SK-N-SH (cell line): ENCODE data around the gene CLDN5. TPM values are rescaled to one million over a fixed set of nuclear protein-coding genes. Genes with fewer than 3 reads are reported as not detected.

Experiments used
- CTCF ChIA-PET: fragments of 300-600, 350-600 bp; formaldehyde crosslinking; extraction: SDS; loops from one replicate; lab custom pipeline; 2021; lab: Yijun Ruan, JAX
- POLR2A ChIA-PET: fragments of 350-600 bp; sonication (Branson Sonifier 250); formaldehyde crosslinking; extraction: SDS; loops from one replicate; lab custom pipeline; 2020; ENCODE audit warnings: antibody characterized with exemption, inconsistent platforms; lab: Yijun Ruan, JAX
- DNase-seq: peaks from one replicate; pipeline ENCODE4 v3.0.0; 2012
- H2AFZ ChIP-seq: fragments of 200-600 bp; sonication (generic); 2 replicates; pipeline ENCODE4 v1.8.1; 2016; ENCODE audit warnings: antibody characterized with exemption, mild to moderate bottlenecking, low read depth
- H3F3A ChIP-seq: fragments of 200-600 bp; sonication (generic); replicated peaks from 2 replicates; pipeline ENCODE3; 2016; ENCODE audit warnings: antibody characterized with exemption, mild to moderate bottlenecking; ENCODE audit not compliant: insufficient read depth
- H3K27ac ChIP-seq, 2 experiments: fragments of 200-500 bp in 1 of 2; fragments of 200-600 bp in 1 of 2; sonication (Bioruptor generic) in 1 of 2; sonication (generic), shearing (Covaris generic) in 1 of 2; 2 replicates each; pipeline versions ENCODE4 v1.5.1 to v1.6.1; 2014 to 2016; ENCODE audit warnings: low read depth in 2 of 2, inconsistent platforms in 1 of 2, low read length in 1 of 2, mild to moderate bottlenecking in 1 of 2, mixed read lengths in 1 of 2
- H3K27me3 ChIP-seq: fragments of 200-600 bp; sonication (generic), shearing (Covaris generic); 2 replicates; pipeline ENCODE4 v1.6.1; 2016; ENCODE audit warnings: mixed run types; ENCODE audit not compliant: insufficient read depth
- H3K36me3 ChIP-seq, 2 experiments: fragments of 200-500 bp in 1 of 2; fragments of 200-600 bp in 1 of 2; sonication (Bioruptor generic) in 1 of 2; sonication (generic) in 1 of 2; replicated peaks in 1 of 2; 2 replicates each; pipeline versions ENCODE3 to v1.5.1; 2014 to 2016; ENCODE audit warnings: low read length in 1 of 2, mild to moderate bottlenecking in 1 of 2; ENCODE audit not compliant: insufficient read depth in 2 of 2, control insufficient read depth in 1 of 2
- H3K4me1 ChIP-seq, 2 experiments: fragments of 200-500 bp in 1 of 2; fragments of 200-600 bp in 1 of 2; sonication (Bioruptor generic) in 1 of 2; sonication (generic), shearing (Covaris generic) in 1 of 2; 2 replicates each; pipeline versions ENCODE4 v1.5.1 to v1.6.1; 2014 to 2016; ENCODE audit warnings: low read depth in 1 of 2, low read length in 1 of 2, mixed run types in 1 of 2; ENCODE audit not compliant: insufficient read depth in 2 of 2, control insufficient read depth in 1 of 2
- H3K4me2 ChIP-seq: fragments of 200-600 bp; sonication (generic), shearing (Covaris generic); 2 replicates; pipeline ENCODE4 v1.6.1; 2017; ENCODE audit warnings: mixed run types
- H3K4me3 ChIP-seq, 2 experiments: fragments of 200-500 bp in 1 of 2; fragments of 200-600 bp in 1 of 2; sonication (Bioruptor generic) in 1 of 2; sonication (generic), shearing (Covaris generic) in 1 of 2; 2 replicates each; pipeline versions ENCODE4 v1.5.1 to v1.8.1; 2014 to 2016; ENCODE audit warnings: low read depth in 2 of 2, inconsistent platforms in 1 of 2, low read length in 1 of 2, mild to moderate bottlenecking in 1 of 2, mixed read lengths in 1 of 2, moderate library complexity in 1 of 2
- H3K79me2 ChIP-seq: fragments of 200-600 bp; sonication (generic); 2 replicates; pipeline ENCODE4 v1.8.1; 2017; ENCODE audit warnings: mild to moderate bottlenecking; ENCODE audit not compliant: insufficient read depth
- H3K9ac ChIP-seq: fragments of 200-600 bp; sonication (generic); 2 replicates; pipeline ENCODE4 v1.6.1; 2017; ENCODE audit warnings: mixed run types
- H3K9me2 ChIP-seq: fragments of 200-600 bp; sonication (generic); 2 replicates; pipeline ENCODE4 v1.6.1; 2017; ENCODE audit warnings: mixed run types
- H3K9me3 ChIP-seq: fragments of 200-600 bp; sonication (generic); 2 replicates; pipeline ENCODE4 v1.6.1; 2017; ENCODE audit warnings: mixed run types, mild to moderate bottlenecking, moderate library complexity
- H4K20me1 ChIP-seq: fragments of 200-600 bp; sonication (generic); 2 replicates; pipeline ENCODE4 v1.6.1; 2017; ENCODE audit warnings: mild to moderate bottlenecking, mixed run types; ENCODE audit not compliant: insufficient read depth
- CHD2 ChIP-seq: fragments of 150-350 bp; IDR thresholded peaks from 2 replicates; pipeline ENCODE4 v1.6.1; 2018; ENCODE audit warnings: low read length; ENCODE audit not compliant: partially characterized antibody
- ELF1 ChIP-seq: IDR thresholded peaks from 2 replicates; pipeline ENCODE4 v1.4.0; 2012
- FOSL2 ChIP-seq: IDR thresholded peaks from 2 replicates; pipeline ENCODE4 v1.4.0; 2012; ENCODE audit warnings: low read depth, mild to moderate bottlenecking, moderate library complexity, borderline replicate concordance
- FOXJ3 ChIP-seq: sonication (generic); formaldehyde crosslinking; IDR thresholded peaks from 2 replicates; pipeline ENCODE4 v1.5.1; 2020; ENCODE audit warnings: mild to moderate bottlenecking, missing genetic modification reagents
- GABPA ChIP-seq: IDR thresholded peaks from 2 replicates; pipeline ENCODE4 v1.4.0; 2012; ENCODE audit warnings: low read depth, mild to moderate bottlenecking
- JUND ChIP-seq: IDR thresholded peaks from 2 replicates; pipeline ENCODE4 v1.4.0; 2012
- NFIC ChIP-seq: IDR thresholded peaks from 2 replicates; pipeline ENCODE4 v1.4.0; 2012; ENCODE audit warnings: borderline replicate concordance
- NRF1 ChIP-seq: IDR thresholded peaks from 2 replicates; pipeline ENCODE4 v1.6.1; 2012; ENCODE audit warnings: low read depth, mild to moderate bottlenecking, low read length
- POLR2AphosphoS5 ChIP-seq: IDR thresholded peaks from 2 replicates; pipeline ENCODE4 v1.6.1; 2012; ENCODE audit warnings: low read depth, low read length
- RAD21 ChIP-seq: IDR thresholded peaks from 2 replicates; pipeline ENCODE4 v1.6.1; 2012; ENCODE audit warnings: mild to moderate bottlenecking, low read length
- RFX5 ChIP-seq: IDR thresholded peaks from 2 replicates; pipeline ENCODE4 v1.6.1; 2012; ENCODE audit warnings: mild to moderate bottlenecking, improper control_type of control experiment, low read length
- RXRA ChIP-seq: IDR thresholded peaks from 2 replicates; pipeline ENCODE4 v1.4.0; 2012; ENCODE audit warnings: low read depth, mild to moderate bottlenecking, borderline replicate concordance
- SIN3A ChIP-seq: IDR thresholded peaks from 2 replicates; pipeline ENCODE4 v1.6.1; 2012; ENCODE audit warnings: low read depth, mild to moderate bottlenecking, low read length, moderate library complexity, borderline replicate concordance
- SMC3 ChIP-seq: IDR thresholded peaks from 2 replicates; pipeline ENCODE4 v1.6.1; 2012; ENCODE audit warnings: low read depth, low read length, improper control_type of control experiment
- TAF1 ChIP-seq: IDR thresholded peaks from 2 replicates; pipeline ENCODE4 v1.6.1; 2012; ENCODE audit warnings: low read depth, mild to moderate bottlenecking, low read length, moderate library complexity, borderline replicate concordance
- TCF12 ChIP-seq: IDR thresholded peaks from 2 replicates; pipeline ENCODE4 v1.4.0; 2012
- WGBS: methylation state at CpG from one replicate; pipeline ENCODE4 v1.1.6; 2017; ENCODE audit warnings: low lambda C conversion rate; 5-methylcytosine and 5-hydroxymethylcytosine counted together
- polyA plus RNA-seq, 3 experiments: library from polyadenylated mRNA; depleted of rRNA; stranded (reverse); fragments of >200 nt; gene quantifications; 2 replicates each; pipeline ENCODE4 v1.2.3, GENCODE V29; 2012
- TF ChIP-seq, protein P1 (sequence below): IDR thresholded peaks from 2 replicates; pipeline ENCODE4; 2012
- TF ChIP-seq, protein P2 (sequence below): IDR thresholded peaks from 2 replicates; pipeline ENCODE4 v1.4.0; 2012; ENCODE audit warnings: low read depth, borderline replicate concordance
- TF ChIP-seq, protein P3 (sequence below): IDR thresholded peaks from 2 replicates; pipeline ENCODE4 v1.4.0; 2012; ENCODE audit warnings: low read depth, borderline replicate concordance
- TF ChIP-seq, protein P4 (sequence below): fragments of 200-600 bp; sonication (generic); IDR thresholded peaks from 2 replicates; pipeline ENCODE4 v1.6.1; 2017; ENCODE audit warnings: antibody characterized with exemption, mild to moderate bottlenecking, moderate library complexity

CLDN5 gene
- polyA plus RNA-seq, 1 of the 3 experiments (the other 2 are of a cell fraction), result not detected

DNA sequence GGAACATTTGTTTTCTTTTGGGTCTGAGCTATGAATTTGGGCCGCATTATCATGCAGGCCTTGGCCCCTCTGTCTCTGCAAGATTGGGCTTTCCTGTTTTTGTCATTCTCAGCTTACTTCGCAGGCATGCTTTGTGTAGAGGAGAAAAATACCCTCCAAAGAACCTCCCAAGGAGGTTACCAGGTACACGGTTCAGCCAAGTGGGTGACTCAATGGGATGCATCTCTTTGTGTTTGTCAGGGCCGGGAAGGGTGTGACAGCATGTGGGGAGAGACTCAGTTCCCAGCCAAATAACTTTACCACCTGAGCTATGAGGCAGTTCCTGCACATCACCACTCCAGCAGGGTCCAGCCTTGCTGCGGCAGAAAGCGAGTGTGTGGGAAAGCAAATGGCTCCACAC is 47.8 kb upstream of the CLDN5 start:
- Histone ChIP-seq H3F3A (no peaks in the 10 kb centered on the region), H3K79me2 (no peaks in the 10 kb centered on the region), H3K9ac (no peak overlapping the region), H2AFZ (no peak overlapping the region), H3K4me3 (no peak overlapping the region), H3K4me1 (peaks cover 0 to 3% of the 10 kb centered on the region in 2 experiments; a peak in 1 of 4 replicates), H3K9me2 (no peaks in the 10 kb centered on the region), H3K4me2 (no peak overlapping the region), H3K9me3 (no peaks in the 10 kb centered on the region), H4K20me1 (no peaks in the 10 kb centered on the region), H3K27me3 (no peaks in the 10 kb centered on the region), H3K36me3 (no peaks in the 10 kb centered on the region), H3K27ac (no peak overlapping the region)
- TF ChIP-seq RAD21 (no peak), GABPA (no peak), RFX5 (no peak), NRF1 (no peak), CHD2 (no peak), RXRA (no peak), POLR2AphosphoS5 (no peak), SMC3 (no peak), ELF1 (no peak), TCF12 (no peak), NFIC (no peak), FOXJ3 (CRISPR knock-in tag) (no peak), TAF1 (no peak), SIN3A (no peak)
- TF ChIP-seq, protein P1, sequence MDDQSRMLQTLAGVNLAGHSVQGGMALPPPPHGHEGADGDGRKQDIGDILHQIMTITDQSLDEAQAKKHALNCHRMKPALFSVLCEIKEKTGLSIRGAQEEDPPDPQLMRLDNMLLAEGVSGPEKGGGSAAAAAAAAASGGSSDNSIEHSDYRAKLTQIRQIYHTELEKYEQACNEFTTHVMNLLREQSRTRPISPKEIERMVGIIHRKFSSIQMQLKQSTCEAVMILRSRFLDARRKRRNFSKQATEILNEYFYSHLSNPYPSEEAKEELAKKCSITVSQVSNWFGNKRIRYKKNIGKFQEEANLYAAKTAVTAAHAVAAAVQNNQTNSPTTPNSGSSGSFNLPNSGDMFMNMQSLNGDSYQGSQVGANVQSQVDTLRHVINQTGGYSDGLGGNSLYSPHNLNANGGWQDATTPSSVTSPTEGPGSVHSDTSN, result no peak
- TF ChIP-seq, protein P2, sequence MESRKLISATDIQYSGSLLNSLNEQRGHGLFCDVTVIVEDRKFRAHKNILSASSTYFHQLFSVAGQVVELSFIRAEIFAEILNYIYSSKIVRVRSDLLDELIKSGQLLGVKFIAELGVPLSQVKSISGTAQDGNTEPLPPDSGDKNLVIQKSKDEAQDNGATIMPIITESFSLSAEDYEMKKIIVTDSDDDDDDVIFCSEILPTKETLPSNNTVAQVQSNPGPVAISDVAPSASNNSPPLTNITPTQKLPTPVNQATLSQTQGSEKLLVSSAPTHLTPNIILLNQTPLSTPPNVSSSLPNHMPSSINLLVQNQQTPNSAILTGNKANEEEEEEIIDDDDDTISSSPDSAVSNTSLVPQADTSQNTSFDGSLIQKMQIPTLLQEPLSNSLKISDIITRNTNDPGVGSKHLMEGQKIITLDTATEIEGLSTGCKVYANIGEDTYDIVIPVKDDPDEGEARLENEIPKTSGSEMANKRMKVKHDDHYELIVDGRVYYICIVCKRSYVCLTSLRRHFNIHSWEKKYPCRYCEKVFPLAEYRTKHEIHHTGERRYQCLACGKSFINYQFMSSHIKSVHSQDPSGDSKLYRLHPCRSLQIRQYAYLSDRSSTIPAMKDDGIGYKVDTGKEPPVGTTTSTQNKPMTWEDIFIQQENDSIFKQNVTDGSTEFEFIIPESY, result no peak
- ChIA-PET CTCF (no interaction called here), POLR2A (no interaction called here)
- 87% methylated on average over 6 of the region's 6 CpGs for WGBS
- DNase-seq, result no peak

DNA sequence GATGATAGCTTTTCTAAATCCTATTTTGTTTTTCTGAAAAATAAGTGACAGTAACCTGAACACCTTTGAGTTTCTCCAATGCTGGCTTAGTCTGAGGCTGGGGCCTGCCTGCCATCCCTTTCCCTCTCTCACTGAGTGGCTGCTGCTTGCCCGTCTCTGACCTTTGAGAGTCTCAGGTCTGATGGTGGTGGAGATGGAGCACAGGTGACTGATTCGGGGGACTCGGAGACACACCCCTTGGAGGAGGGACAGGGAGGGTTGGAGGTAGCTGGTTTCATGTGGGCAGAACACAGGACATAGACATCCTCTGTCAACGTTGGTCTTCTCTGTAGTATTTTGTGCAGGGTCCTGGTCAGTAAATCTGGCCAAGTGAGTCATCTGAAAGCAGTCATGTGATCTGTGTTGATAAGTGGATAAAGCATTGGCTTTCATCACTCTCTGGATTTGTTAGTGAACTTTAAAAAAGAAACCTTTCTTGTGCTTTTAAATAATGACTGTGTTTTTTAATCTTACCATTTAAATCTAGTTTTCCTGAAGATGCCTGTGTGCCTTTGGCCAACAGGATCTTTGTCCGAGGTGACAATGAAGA is 47.1 kb upstream of the CLDN5 start:
- Histone ChIP-seq H3K9me3 (no peaks in the 10 kb centered on the region), H3K79me2 (no peaks in the 10 kb centered on the region), H3K9ac (no peak overlapping the region), H2AFZ (no peak overlapping the region), H3K4me3 (no peak overlapping the region), H3K4me1 (no peaks in the 10 kb centered on the region), H3F3A (no peaks in the 10 kb centered on the region), H3K27ac (no peak overlapping the region), H3K4me2 (no peak overlapping the region), H3K27me3 (no peaks in the 10 kb centered on the region), H3K36me3 (no peaks in the 10 kb centered on the region), H4K20me1 (no peaks in the 10 kb centered on the region), H3K9me2 (no peaks in the 10 kb centered on the region)
- POLR2A ChIA-PET, result no interaction called here
- no peak for DNase-seq
- 51% methylated on average over 4 of the region's 5 CpGs for WGBS
- CTCF ChIA-PET, result interaction anchor here (0.8 kb wide), 1 partner anchor 94 kb away, joined by 3 read pairs; no protein-coding TSS in a partner anchor
- TF ChIP-seq FOSL2 (peak; percentile 24; the same call in 1 of the 2 replicates), JUND (peak; percentile 29)
- TF ChIP-seq, protein P3, sequence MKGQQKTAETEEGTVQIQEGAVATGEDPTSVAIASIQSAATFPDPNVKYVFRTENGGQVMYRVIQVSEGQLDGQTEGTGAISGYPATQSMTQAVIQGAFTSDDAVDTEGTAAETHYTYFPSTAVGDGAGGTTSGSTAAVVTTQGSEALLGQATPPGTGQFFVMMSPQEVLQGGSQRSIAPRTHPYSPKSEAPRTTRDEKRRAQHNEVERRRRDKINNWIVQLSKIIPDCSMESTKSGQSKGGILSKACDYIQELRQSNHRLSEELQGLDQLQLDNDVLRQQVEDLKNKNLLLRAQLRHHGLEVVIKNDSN, result peak; percentile 67; the same call in 1 of the 2 replicates
- TF ChIP-seq, protein P4, sequence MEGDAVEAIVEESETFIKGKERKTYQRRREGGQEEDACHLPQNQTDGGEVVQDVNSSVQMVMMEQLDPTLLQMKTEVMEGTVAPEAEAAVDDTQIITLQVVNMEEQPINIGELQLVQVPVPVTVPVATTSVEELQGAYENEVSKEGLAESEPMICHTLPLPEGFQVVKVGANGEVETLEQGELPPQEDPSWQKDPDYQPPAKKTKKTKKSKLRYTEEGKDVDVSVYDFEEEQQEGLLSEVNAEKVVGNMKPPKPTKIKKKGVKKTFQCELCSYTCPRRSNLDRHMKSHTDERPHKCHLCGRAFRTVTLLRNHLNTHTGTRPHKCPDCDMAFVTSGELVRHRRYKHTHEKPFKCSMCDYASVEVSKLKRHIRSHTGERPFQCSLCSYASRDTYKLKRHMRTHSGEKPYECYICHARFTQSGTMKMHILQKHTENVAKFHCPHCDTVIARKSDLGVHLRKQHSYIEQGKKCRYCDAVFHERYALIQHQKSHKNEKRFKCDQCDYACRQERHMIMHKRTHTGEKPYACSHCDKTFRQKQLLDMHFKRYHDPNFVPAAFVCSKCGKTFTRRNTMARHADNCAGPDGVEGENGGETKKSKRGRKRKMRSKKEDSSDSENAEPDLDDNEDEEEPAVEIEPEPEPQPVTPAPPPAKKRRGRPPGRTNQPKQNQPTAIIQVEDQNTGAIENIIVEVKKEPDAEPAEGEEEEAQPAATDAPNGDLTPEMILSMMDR, result no peak
